IMR-90 (cell line): Measurements from ENCODE around the gene FBLIM1. TPM values are rescaled to one million over a fixed set of nuclear protein-coding genes. Genes with fewer than 3 reads are reported as not detected.

ENCODE experiments used
- ATAC-seq: fragments of 200-7000 bp; cut with Tn5 transposase; 2 replicates; pipeline ENCODE4 v1.9.1; 2020; ENCODE audit warnings: low read depth, mild to moderate bottlenecking, moderate library complexity
- BruUV-seq: library from RNA; stranded (reverse); fragments of 400-500 nt; replicated peaks from 2 replicates; lab custom pipeline; 2021; lab: Mats Ljungman, UMichigan
- CTCF ChIA-PET: fragments of 300-600 bp; formaldehyde crosslinking; extraction: SDS; loops from one replicate; lab custom pipeline; 2021; ENCODE audit warnings: antibody characterized with exemption; lab: Yijun Ruan, JAX
- POLR2A ChIA-PET: fragments of 300-600 bp; sonication (Branson Sonifier 250); formaldehyde crosslinking; loops from one replicate; lab custom pipeline; 2022; ENCODE audit warnings: antibody characterized with exemption; ENCODE audit not compliant: unreplicated experiment; lab: Charles Lee
- DNase-seq: peaks from one replicate; pipeline ENCODE4 v3.0.0; 2013
- H2AFZ ChIP-seq: replicated peaks from 2 replicates; pipeline ENCODE3; 2013; ENCODE audit warnings: low read length, mild to moderate bottlenecking; ENCODE audit not compliant: poor library complexity
- H2AK5ac ChIP-seq: 2 replicates; pipeline ENCODE4 v1.6.1; 2013; ENCODE audit warnings: low read depth, low read length, inconsistent platforms
- H2AK9ac ChIP-seq: replicated peaks from 2 replicates; pipeline ENCODE3; 2013; ENCODE audit warnings: mild to moderate bottlenecking, low read depth, low read length, moderate library complexity; ENCODE audit not compliant: poor library complexity
- H2BK120ac ChIP-seq: 2 replicates; pipeline ENCODE4 v1.6.1; 2013; ENCODE audit warnings: low read depth, low read length, inconsistent platforms
- H2BK15ac ChIP-seq: 3 replicates; pipeline ENCODE4 v1.6.1; 2013; ENCODE audit warnings: low read depth, low read length, inconsistent platforms
- H2BK20ac ChIP-seq: 2 replicates; pipeline ENCODE4 v1.6.1; 2013; ENCODE audit warnings: low read depth, mild to moderate bottlenecking, inconsistent platforms, low read length, moderate library complexity
- H2BK5ac ChIP-seq: 2 replicates; pipeline ENCODE4 v1.6.1; 2013; ENCODE audit warnings: mild to moderate bottlenecking, low read depth, low read length, inconsistent platforms; ENCODE audit not compliant: poor library complexity, severe bottlenecking
- H3K14ac ChIP-seq: replicated peaks from 2 replicates; pipeline ENCODE4 v1.6.1; 2013; ENCODE audit warnings: low read depth, low read length, inconsistent platforms
- H3K18ac ChIP-seq: 2 replicates; pipeline ENCODE4 v1.6.1; 2013; ENCODE audit warnings: low read depth, low read length, control low read depth
- H3K23ac ChIP-seq: 2 replicates; pipeline ENCODE4 v1.6.1; 2013; ENCODE audit warnings: low read depth, low read length, inconsistent platforms
- H3K27ac ChIP-seq: 2 replicates; pipeline ENCODE4 v1.5.1; 2013; ENCODE audit warnings: mild to moderate bottlenecking, control low read depth, low read length; ENCODE audit not compliant: insufficient read depth
- H3K27me3 ChIP-seq: 2 replicates; pipeline ENCODE4 v1.6.1; 2013; ENCODE audit warnings: low read length; ENCODE audit not compliant: control insufficient read depth, insufficient read depth
- H3K36me3 ChIP-seq: 2 replicates; pipeline ENCODE4 v1.6.1; 2013; ENCODE audit warnings: low read length, mixed read lengths; ENCODE audit not compliant: control insufficient read depth, insufficient read depth
- H3K4ac ChIP-seq: 2 replicates; pipeline ENCODE4 v1.6.1; 2013; ENCODE audit warnings: low read depth, low read length, inconsistent platforms
- H3K4me1 ChIP-seq: 2 replicates; pipeline ENCODE4 v1.6.1; 2013; ENCODE audit warnings: low read length, mixed read lengths; ENCODE audit not compliant: control insufficient read depth, insufficient read depth
- H3K4me2 ChIP-seq: 2 replicates; pipeline ENCODE4 v1.6.1; 2013; ENCODE audit warnings: low read depth, mild to moderate bottlenecking, control low read depth, low read length, moderate library complexity
- H3K4me3 ChIP-seq: 2 replicates; pipeline ENCODE4 v1.5.1; 2013; ENCODE audit warnings: low read depth, mild to moderate bottlenecking, control low read depth, low read length, moderate library complexity; ENCODE audit not compliant: insufficient read depth
- H3K56ac ChIP-seq: 2 replicates; pipeline ENCODE4 v1.6.1; 2013; ENCODE audit warnings: low read length, inconsistent platforms; ENCODE audit not compliant: insufficient read depth; ENCODE audit errors: extremely low read depth
- H3K79me1 ChIP-seq, 2 experiments: 2 replicates each; pipeline ENCODE4 v1.6.1; 2013; ENCODE audit warnings: low read length in 2 of 2, inconsistent platforms in 1 of 2, low read depth in 1 of 2
- H3K9ac ChIP-seq: 2 replicates; pipeline ENCODE4 v1.6.1; 2013; ENCODE audit warnings: low read depth, low read length, control low read depth
- H3K9me1 ChIP-seq: 2 replicates; pipeline ENCODE4 v1.6.1; 2013; ENCODE audit warnings: low read length, inconsistent platforms; ENCODE audit not compliant: insufficient read depth
- H3K9me3 ChIP-seq: 2 replicates; pipeline ENCODE4 v1.6.1; 2013; ENCODE audit warnings: low read length; ENCODE audit not compliant: control insufficient read depth, insufficient read depth
- H4K20me1 ChIP-seq: 2 replicates; pipeline ENCODE4 v1.6.1; 2013; ENCODE audit warnings: low read length, inconsistent platforms; ENCODE audit not compliant: insufficient read depth
- H4K5ac ChIP-seq: 2 replicates; pipeline ENCODE4 v1.6.1; 2013; ENCODE audit warnings: mild to moderate bottlenecking, low read depth, low read length, control low read depth
- H4K8ac ChIP-seq, 2 experiments: 2 replicates each; pipeline ENCODE4 v1.6.1; 2013; ENCODE audit warnings: low read depth in 2 of 2, low read length in 2 of 2, control low read depth in 1 of 2, inconsistent platforms in 1 of 2
- H4K91ac ChIP-seq: 2 replicates; pipeline ENCODE4 v1.6.1; 2013; ENCODE audit warnings: low read depth, low read length, inconsistent platforms; ENCODE audit not compliant: insufficient read depth
- CEBPB ChIP-seq: IDR thresholded peaks from 2 replicates; pipeline ENCODE4 v1.6.1; 2012; ENCODE audit warnings: low read depth, low read length, improper control_type of control experiment
- MAZ ChIP-seq: IDR thresholded peaks from 2 replicates; pipeline ENCODE4 v1.6.1; 2012; ENCODE audit warnings: low read depth, mild to moderate bottlenecking, low read length, improper control_type of control experiment, moderate library complexity, borderline replicate concordance
- RCOR1 ChIP-seq: IDR thresholded peaks from 2 replicates; pipeline ENCODE4 v1.6.1; 2012; ENCODE audit warnings: mild to moderate bottlenecking, low read length, improper control_type of control experiment; ENCODE audit not compliant: insufficient replicate concordance
- SMC3 ChIP-seq: fragments of 150-350 bp; IDR thresholded peaks from 2 replicates; pipeline ENCODE4 v1.6.1; 2016; ENCODE audit warnings: low read depth, mild to moderate bottlenecking, antibody characterized with exemption, low read length, moderate library complexity
- WGBS, 2 experiments: methylation state at CpG; one replicate each; pipeline versions ENCODE4 v1.1.5 to v1.1.7; 2013; ENCODE audit warnings: missing lambda C conversion rate in 2 of 2; ENCODE audit not compliant: insufficient read length in 1 of 2; ENCODE audit errors: extremely low coverage in 2 of 2; 5-methylcytosine and 5-hydroxymethylcytosine counted together
- dilution Hi-C: fragments of 300-500 bp; cut with HindIII; formaldehyde crosslinking; loops from one replicate; pipeline ENCODE4 v1.14.3; 2018; ENCODE audit warnings: low sequenced_read_pairs; ENCODE audit not compliant: unreplicated experiment
- in situ Hi-C: fragments of 300-500 bp; cut with MboI; formaldehyde crosslinking; loops from 3 replicates; pipeline ENCODE4 v1.14.3; 2019; ENCODE audit warnings: low sequenced_read_pairs, inconsistent platforms, mixed read lengths
- intact Hi-C: fragments of 100-400 bp; cut with micrococcal nuclease; formaldehyde crosslinking; loops from 2 replicates; pipeline ENCODE4 v1.10.0; 2022
- polyA plus RNA-seq, 3 experiments: library from polyadenylated mRNA; depleted of rRNA; stranded (reverse); fragments of >200 nt; gene quantifications; 2 replicates each; pipeline ENCODE4 v1.2.3, GENCODE V29; 2012; ENCODE audit warnings: low replicate concordance in 1 of 3
- total RNA-seq: library from RNA; depleted of rRNA; stranded (reverse); fragments of >200 nt; gene quantifications from 2 replicates; pipeline ENCODE4 v1.2.3, GENCODE V29; 2012
- TF ChIP-seq, protein P1 (sequence below): fragments of 150-350 bp; IDR thresholded peaks from 2 replicates; pipeline ENCODE4 v1.6.1; 2016; ENCODE audit warnings: low read depth, mild to moderate bottlenecking, low read length, moderate library complexity, borderline replicate concordance

Gene FBLIM1
- total and polyA plus RNA-seq, 2 of the 4 experiments (the other 2 are of a cell fraction): 52.2 to 140 TPM

DNA sequence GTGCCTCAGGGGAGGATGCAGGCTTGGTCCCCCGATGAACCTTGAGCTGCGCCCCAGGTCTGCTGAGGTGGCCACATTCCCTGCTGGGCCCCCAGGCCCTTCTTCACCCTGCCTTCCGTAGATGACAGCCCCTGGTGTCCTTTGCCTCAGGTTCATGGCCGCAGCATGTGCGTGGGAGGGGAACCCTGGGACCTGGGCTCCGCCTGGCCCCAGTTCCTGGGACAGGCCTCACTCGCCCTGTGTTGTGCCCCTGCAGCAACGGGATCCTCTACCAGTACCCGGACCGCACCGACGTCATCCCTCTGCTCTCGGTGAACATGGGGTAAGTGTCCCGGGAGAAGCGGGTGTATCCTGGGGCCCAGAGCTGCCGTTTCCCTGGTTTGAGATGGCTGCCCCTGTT is 27.7 kb upstream of the FBLIM1 start:
- Histone ChIP-seq H3K4me1 (no peaks in the 10 kb centered on the region), H3K18ac (no peak overlapping the region), H2BK120ac (no peak overlapping the region), H3K4me3 (no peak overlapping the region), H2BK15ac (no peak overlapping the region), H3K9me3 (no peaks in the 10 kb centered on the region), H3K79me1 (peaks cover 0 to 3% of the 10 kb centered on the region in 2 experiments; a peak in 2 of 4 replicates), H2AK5ac (no peak overlapping the region), H4K20me1 (no peaks in the 10 kb centered on the region; the same call in 1 of the 2 replicates), H3K36me3 (peaks cover 85% of the 10 kb centered on the region), H3K9me1 (no peaks in the 10 kb centered on the region), H2AFZ (no peak overlapping the region), H3K9ac (no peak overlapping the region), H2BK5ac (no peak overlapping the region), H3K14ac (no peak overlapping the region), H3K27me3 (no peaks in the 10 kb centered on the region), H2BK20ac (no peak overlapping the region), H4K5ac (no peak overlapping the region), H3K4me2 (no peak overlapping the region), H3K23ac (no peak overlapping the region), H4K8ac (no peak overlapping the region), H3K27ac (no peak overlapping the region), H3K56ac (no peak overlapping the region), H3K4ac (no peak overlapping the region), H2AK9ac (no peak overlapping the region), H4K91ac (no peak overlapping the region)
- in situ Hi-C loops (no loop called here), dilution Hi-C loops (no loop called here), intact Hi-C loops (no loop called here)
- ChIA-PET CTCF (no interaction called here), POLR2A (no interaction called here)
- DNase-seq: no peak
- 95% methylated on average over 13 of the region's 16 CpGs; no CpG with 5 or more reads in 1 of the 2 experiments for WGBS, 2 experiments
- no TSS peak for BruUV-seq
- no peak for ATAC-seq
- no peak for TF ChIP-seq RCOR1
- TF ChIP-seq SMC3: no peak
- TF ChIP-seq MAZ: no peak
- TF ChIP-seq, protein P1, sequence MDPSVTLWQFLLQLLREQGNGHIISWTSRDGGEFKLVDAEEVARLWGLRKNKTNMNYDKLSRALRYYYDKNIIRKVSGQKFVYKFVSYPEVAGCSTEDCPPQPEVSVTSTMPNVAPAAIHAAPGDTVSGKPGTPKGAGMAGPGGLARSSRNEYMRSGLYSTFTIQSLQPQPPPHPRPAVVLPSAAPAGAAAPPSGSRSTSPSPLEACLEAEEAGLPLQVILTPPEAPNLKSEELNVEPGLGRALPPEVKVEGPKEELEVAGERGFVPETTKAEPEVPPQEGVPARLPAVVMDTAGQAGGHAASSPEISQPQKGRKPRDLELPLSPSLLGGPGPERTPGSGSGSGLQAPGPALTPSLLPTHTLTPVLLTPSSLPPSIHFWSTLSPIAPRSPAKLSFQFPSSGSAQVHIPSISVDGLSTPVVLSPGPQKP: no peak
- no peak for TF ChIP-seq CEBPB
